ENCODE data around the gene PRTG.

The PRTG gene

DNA sequence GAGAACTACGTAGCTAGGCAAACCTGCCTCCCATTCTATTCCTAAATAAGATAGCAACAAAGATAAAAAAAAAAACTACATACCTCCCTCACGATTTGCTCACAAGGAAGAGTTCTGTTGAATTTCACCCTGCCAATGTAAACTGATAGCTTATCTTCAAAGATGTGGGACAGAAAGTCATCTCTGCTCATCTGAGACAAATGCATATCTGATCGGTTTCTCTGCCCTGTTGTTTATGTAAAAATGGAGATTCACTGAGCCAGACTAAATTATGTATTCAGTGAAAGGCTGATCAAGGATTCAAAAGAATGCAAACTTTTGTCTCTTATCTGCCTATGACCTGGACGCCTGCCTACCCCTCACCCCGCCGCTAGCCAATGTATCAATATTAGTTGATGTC lies 166.0 kb downstream of the PRTG start:
- H3K4me3 ChIP-seq (ENCODE audit: low read depth, low read length) = no peak overlapping the region
- no peaks in the 10 kb centered on the region for H3K4me1 ChIP-seq (ENCODE audit: control insufficient read depth, insufficient read depth, low read length, unreplicated experiment)
- H3K27me3 ChIP-seq (ENCODE audit: insufficient read depth, low read length) = no peaks in the 10 kb centered on the region
- H2AFZ ChIP-seq (ENCODE audit: low read length, unreplicated experiment) = no peak overlapping the region
- no peaks in the 10 kb centered on the region for H3K79me2 ChIP-seq (ENCODE audit: control insufficient read depth, insufficient read depth, low read length, unreplicated experiment)
- H3K27ac ChIP-seq (ENCODE audit: low read depth, low read length) = no peak overlapping the region
- no peaks in the 10 kb centered on the region for H3K36me3 ChIP-seq (ENCODE audit: insufficient read depth, low read length)

DNA sequence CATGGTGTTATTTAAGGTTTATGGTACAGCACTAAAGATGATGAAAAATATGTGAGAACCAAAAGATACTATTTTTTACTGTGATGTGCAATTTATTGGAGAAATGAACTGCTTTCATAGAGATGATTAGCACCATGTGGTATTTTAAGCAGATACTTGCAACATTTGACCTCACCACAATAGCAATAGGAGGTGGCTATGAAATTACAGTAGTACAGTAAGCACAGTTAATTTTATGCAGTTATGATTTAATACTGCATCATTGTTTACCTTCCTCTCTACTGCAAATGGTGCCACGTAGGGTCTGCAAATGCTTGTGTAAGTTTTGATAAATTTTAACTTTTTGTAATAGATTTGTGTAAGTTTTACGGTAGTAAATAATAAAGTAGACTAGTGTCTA lies 168.9 kb downstream of the PRTG start:
- Histone ChIP-seq H2AFZ (ENCODE audit: low read length, unreplicated experiment) (no peak overlapping the region), H3K27me3 (ENCODE audit: insufficient read depth, low read length) (no peaks in the 10 kb centered on the region), H3K79me2 (ENCODE audit: control insufficient read depth, insufficient read depth, low read length, unreplicated experiment) (no peaks in the 10 kb centered on the region), H3K36me3 (ENCODE audit: insufficient read depth, low read length) (peaks cover 6% of the 10 kb centered on the region), H3K27ac (ENCODE audit: low read depth, low read length) (no peak overlapping the region), H3K4me1 (ENCODE audit: control insufficient read depth, insufficient read depth, low read length, unreplicated experiment) (no peaks in the 10 kb centered on the region), H3K4me3 (ENCODE audit: low read depth, low read length) (no peak overlapping the region)

DNA sequence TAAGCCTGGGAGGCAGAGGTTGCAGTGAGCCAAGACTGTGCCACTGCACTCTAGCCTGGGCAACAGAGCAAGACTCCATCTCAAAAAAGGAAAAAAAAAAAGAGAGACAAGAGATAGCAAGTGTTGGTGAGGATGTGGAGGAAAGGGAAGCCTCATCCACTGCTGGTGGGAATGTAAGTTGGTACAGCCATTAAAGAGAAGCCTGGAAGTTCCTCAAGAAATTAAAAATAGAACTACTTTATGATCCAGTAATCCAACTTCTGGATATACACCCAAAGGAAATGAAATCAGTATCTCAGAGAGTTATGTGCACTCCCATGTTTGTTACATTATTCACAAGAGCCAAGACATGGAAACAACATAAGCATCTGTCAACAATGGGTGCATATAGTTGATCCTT lies 169.7 kb downstream of the PRTG start:
- no peak overlapping the region for H2AFZ ChIP-seq (ENCODE audit: low read length, unreplicated experiment)
- H3K4me3 ChIP-seq (ENCODE audit: low read depth, low read length) = no peak overlapping the region
- no peak overlapping the region for H3K27ac ChIP-seq (ENCODE audit: low read depth, low read length)
- H3K79me2 ChIP-seq (ENCODE audit: control insufficient read depth, insufficient read depth, low read length, unreplicated experiment) = no peaks in the 10 kb centered on the region
- H3K4me1 ChIP-seq (ENCODE audit: control insufficient read depth, insufficient read depth, low read length, unreplicated experiment) = no peaks in the 10 kb centered on the region
- H3K36me3 ChIP-seq (ENCODE audit: insufficient read depth, low read length) = peaks cover 6% of the 10 kb centered on the region
- H3K27me3 ChIP-seq (ENCODE audit: insufficient read depth, low read length) = no peaks in the 10 kb centered on the region

DNA sequence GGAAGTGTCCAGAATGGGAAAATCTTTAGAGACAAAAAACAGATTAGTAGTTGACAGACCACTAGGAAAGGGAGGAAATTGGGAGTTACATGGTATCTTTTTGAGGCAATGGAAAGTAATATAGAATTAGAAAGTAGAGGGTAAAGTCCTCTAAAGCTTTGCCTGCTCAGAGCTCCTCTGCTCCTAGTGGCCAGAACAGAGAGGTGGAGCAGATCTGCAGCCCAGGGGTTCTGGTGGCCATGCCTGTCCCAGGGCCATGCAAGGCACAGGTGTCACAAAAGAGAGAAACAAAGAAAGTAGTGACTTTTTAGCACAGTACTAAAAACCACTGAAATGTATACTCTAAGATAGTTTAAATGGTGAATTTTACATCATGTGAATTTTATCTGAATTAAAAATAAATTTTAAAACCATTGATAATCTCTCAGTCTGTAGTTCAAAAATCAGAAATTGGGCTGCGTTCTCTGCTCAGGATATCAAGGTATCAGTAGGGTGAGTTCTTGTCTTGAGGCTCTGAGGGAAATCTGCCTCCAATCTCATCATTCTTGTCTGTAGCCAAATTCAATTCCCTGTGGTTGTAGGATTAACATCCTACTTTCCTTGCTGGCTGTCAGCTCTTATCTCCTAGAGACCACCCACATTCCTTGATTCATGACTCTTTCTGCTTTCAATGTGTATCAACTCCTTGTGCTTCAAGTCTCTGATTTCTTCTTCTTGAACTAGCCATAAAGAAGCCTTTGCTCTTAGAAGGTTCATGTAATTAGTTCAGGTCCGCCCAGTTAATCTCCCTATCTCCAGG lies 178.4 kb downstream of the PRTG start:
- H3K79me2 ChIP-seq (ENCODE audit: control insufficient read depth, insufficient read depth, low read length, unreplicated experiment) = peaks cover 3% of the 10 kb centered on the region
- no peak overlapping the region for H3K4me3 ChIP-seq (ENCODE audit: low read depth, low read length)
- no peaks in the 10 kb centered on the region for H3K4me1 ChIP-seq (ENCODE audit: control insufficient read depth, insufficient read depth, low read length, unreplicated experiment)
- H3K27me3 ChIP-seq (ENCODE audit: insufficient read depth, low read length) = no peaks in the 10 kb centered on the region
- no peak overlapping the region for H3K27ac ChIP-seq (ENCODE audit: low read depth, low read length)
- no peak overlapping the region for H2AFZ ChIP-seq (ENCODE audit: low read length, unreplicated experiment)
- H3K36me3 ChIP-seq (ENCODE audit: insufficient read depth, low read length) = no peaks in the 10 kb centered on the region

DNA sequence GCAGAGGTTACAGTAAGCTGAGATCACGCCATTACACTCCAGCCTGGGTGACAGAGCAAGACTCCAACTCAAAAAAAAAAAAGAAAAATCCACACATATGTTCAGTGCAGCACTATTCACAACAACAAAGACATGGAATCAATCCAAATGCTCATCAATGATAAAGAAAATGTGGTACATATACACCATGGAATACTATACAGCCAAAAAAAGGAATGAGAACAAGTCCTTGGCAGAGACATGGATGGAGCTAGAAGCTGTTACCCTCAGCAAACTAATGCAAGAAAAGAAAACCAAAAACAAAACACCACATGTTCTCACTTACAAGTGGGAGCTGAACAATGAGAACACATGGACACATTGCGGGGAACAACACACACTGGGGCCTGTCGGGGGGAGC lies 180.4 kb downstream of the PRTG start:
- Histone ChIP-seq H3K4me1 (ENCODE audit: control insufficient read depth, insufficient read depth, low read length, unreplicated experiment) (no peaks in the 10 kb centered on the region), H3K4me3 (ENCODE audit: low read depth, low read length) (no peak overlapping the region), H3K79me2 (ENCODE audit: control insufficient read depth, insufficient read depth, low read length, unreplicated experiment) (peaks cover 3% of the 10 kb centered on the region), H3K27me3 (ENCODE audit: insufficient read depth, low read length) (no peaks in the 10 kb centered on the region), H3K36me3 (ENCODE audit: insufficient read depth, low read length) (no peaks in the 10 kb centered on the region), H2AFZ (ENCODE audit: low read length, unreplicated experiment) (no peak overlapping the region), H3K27ac (ENCODE audit: low read depth, low read length) (no peak overlapping the region)

All from ACC112 (cell line).